SU-DHL-6 (cell line): ENCODE data around the gene ARHGAP26.

Experiments used
- CTCF ChIP-seq: fragments of 200-600 bp; sonication (generic); IDR thresholded peaks from one replicate; pipeline ENCODE4 v1.5.1; 2017; ENCODE audit warnings: antibody characterized with exemption, mild to moderate bottlenecking, low read length, moderate library complexity; ENCODE audit not compliant: insufficient read depth, poor library complexity, severe bottlenecking
- EZH2phosphoT487 ChIP-seq: fragments of 200-600 bp; sonication (generic), shearing (Covaris generic); conservative IDR thresholded peaks from 2 replicates; pipeline ENCODE4 v1.6.1; 2018; ENCODE audit warnings: mild to moderate bottlenecking, antibody characterized with exemption, low read length, moderate library complexity, mixed read lengths

DNA sequence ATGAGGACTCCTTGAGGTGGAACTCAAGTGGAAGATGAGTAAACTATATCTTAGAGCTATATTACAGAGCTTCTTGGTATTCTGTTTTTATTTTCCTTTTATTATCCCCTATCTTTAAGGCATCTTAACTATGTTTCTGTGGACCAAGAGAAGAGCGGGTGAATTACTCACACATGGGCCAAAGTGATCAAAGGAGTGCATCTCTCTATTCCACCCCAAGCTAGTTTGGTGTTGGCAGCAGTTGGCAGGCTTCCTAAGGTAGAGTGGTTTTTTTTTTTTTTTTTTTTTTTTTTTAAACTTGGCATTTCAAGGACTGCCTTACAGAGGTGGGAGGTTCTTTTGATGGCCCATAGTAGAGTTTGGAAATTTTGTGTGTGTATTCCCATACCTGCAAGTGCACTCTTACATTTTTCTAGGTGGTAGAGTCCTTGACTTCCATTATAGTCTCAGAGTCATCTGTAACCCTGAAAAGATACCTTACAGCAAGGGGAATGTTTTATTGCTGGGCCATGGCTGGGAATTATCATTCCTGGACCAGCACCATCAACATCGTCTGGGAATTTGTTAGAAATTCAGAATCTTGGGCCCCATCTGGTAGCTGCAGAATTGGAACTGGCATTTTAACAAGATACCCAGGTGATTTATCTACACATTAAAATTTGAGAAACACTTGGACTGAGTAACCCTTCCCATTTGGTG lies 51.0 kb downstream of the ARHGAP26 start:
- TF ChIP-seq CTCF: no peak
- no peak for TF ChIP-seq EZH2phosphoT487
